Loucy (cell line): Measurements from ENCODE around the gene GPI.

ENCODE experiments used
- H2AFZ ChIP-seq: fragments of 200-600 bp; sonication (generic); 2 replicates; pipeline ENCODE4 v1.6.0; 2016; ENCODE audit warnings: antibody characterized with exemption, mild to moderate bottlenecking, low read length, moderate library complexity
- H3F3A ChIP-seq: fragments of 200-600 bp; 2 replicates; pipeline ENCODE4 v1.6.0; 2016; ENCODE audit warnings: antibody characterized with exemption, low read depth, mild to moderate bottlenecking
- H3K27me3 ChIP-seq: fragments of 200-600 bp; sonication (generic); 2 replicates; pipeline ENCODE4 v1.6.1; 2014; ENCODE audit warnings: low read length, mild to moderate bottlenecking; ENCODE audit not compliant: insufficient read depth, poor library complexity, severe bottlenecking
- H3K36me3 ChIP-seq: fragments of 200-600 bp; sonication (generic); 2 replicates; pipeline ENCODE4 v1.6.1; 2016; ENCODE audit warnings: low read length; ENCODE audit not compliant: insufficient read depth
- H3K4me1 ChIP-seq: fragments of 200-600 bp; sonication (generic); 2 replicates; pipeline ENCODE4 v1.5.1; 2014; ENCODE audit warnings: low read length, mild to moderate bottlenecking; ENCODE audit not compliant: insufficient read depth, poor library complexity, severe bottlenecking
- H3K4me2 ChIP-seq: fragments of 200-600 bp; sonication (generic); 2 replicates; pipeline ENCODE4 v1.6.0; 2014; ENCODE audit warnings: antibody characterized with exemption, low read length, low read depth, mild to moderate bottlenecking; ENCODE audit not compliant: poor library complexity, severe bottlenecking
- H3K4me3 ChIP-seq: fragments of 200-600 bp; sonication (generic); 2 replicates; pipeline ENCODE4 v1.5.1; 2014; ENCODE audit warnings: low read length, mild to moderate bottlenecking, mixed read lengths; ENCODE audit not compliant: poor library complexity, severe bottlenecking
- H3K79me2 ChIP-seq: fragments of 200-600 bp; sonication (generic); 2 replicates; pipeline ENCODE4 v1.6.1; 2014; ENCODE audit warnings: low read length; ENCODE audit not compliant: insufficient read depth
- H3K9ac ChIP-seq: fragments of 200-600 bp; sonication (generic); 2 replicates; pipeline ENCODE4 v1.6.0; 2014; ENCODE audit warnings: mild to moderate bottlenecking, low read depth, low read length, moderate library complexity; ENCODE audit not compliant: poor library complexity, severe bottlenecking
- H3K9me2 ChIP-seq: fragments of 200-600 bp; sonication (generic); replicated peaks from 2 replicates; pipeline ENCODE4 v1.6.1; 2016; ENCODE audit warnings: low read depth, low read length, mixed read lengths
- H3K9me3 ChIP-seq: fragments of 200-600 bp; sonication (generic); 2 replicates; pipeline ENCODE4 v1.6.1; 2014; ENCODE audit warnings: mild to moderate bottlenecking, antibody characterized with exemption, low read length, low read depth; ENCODE audit not compliant: insufficient read depth
- H4K20me1 ChIP-seq: fragments of 200-600 bp; sonication (generic); 2 replicates; pipeline ENCODE4 v1.6.0; 2014; ENCODE audit warnings: antibody characterized with exemption, low read length, mild to moderate bottlenecking; ENCODE audit not compliant: insufficient read depth, poor library complexity, severe bottlenecking
- EZH2phosphoT487 ChIP-seq: fragments of 200-600 bp; IDR thresholded peaks from 2 replicates; pipeline ENCODE4 v1.6.1; 2018; ENCODE audit warnings: antibody characterized with exemption, mild to moderate bottlenecking, moderate library complexity, borderline replicate concordance
- TF ChIP-seq, protein P1 (sequence below): fragments of 200-600 bp; sonication (generic); conservative IDR thresholded peaks from 2 replicates; pipeline ENCODE4 v1.5.1; 2014; ENCODE audit warnings: mild to moderate bottlenecking, antibody characterized with exemption, low read length

The GPI gene

DNA sequence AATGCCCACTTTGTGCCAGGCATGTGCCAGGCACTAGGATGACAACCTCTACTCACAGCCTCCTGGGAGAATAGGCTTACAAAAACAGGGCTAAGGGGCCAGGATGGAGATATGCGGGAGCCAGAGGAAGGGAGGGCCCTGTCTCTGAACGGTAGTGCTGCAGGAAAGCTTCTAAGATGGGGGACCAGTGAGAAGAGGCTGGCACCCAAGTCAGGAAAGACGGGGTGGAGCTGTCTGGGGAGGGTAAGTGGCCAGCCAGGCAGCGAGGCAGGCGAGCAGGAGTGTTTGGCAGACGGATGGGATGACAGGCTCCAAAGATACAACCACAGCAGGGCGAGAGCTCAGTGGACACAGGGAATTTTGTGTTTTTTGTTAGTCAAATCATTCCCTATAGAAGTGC is 44.7 kb upstream of the GPI start:
- H3K9me2 ChIP-seq: no peaks in the 10 kb centered on the region
- H3K9me3 ChIP-seq: no peaks in the 10 kb centered on the region
- H3F3A ChIP-seq: no peaks in the 10 kb centered on the region
- no peak for TF ChIP-seq EZH2phosphoT487
- TF ChIP-seq, protein P1, sequence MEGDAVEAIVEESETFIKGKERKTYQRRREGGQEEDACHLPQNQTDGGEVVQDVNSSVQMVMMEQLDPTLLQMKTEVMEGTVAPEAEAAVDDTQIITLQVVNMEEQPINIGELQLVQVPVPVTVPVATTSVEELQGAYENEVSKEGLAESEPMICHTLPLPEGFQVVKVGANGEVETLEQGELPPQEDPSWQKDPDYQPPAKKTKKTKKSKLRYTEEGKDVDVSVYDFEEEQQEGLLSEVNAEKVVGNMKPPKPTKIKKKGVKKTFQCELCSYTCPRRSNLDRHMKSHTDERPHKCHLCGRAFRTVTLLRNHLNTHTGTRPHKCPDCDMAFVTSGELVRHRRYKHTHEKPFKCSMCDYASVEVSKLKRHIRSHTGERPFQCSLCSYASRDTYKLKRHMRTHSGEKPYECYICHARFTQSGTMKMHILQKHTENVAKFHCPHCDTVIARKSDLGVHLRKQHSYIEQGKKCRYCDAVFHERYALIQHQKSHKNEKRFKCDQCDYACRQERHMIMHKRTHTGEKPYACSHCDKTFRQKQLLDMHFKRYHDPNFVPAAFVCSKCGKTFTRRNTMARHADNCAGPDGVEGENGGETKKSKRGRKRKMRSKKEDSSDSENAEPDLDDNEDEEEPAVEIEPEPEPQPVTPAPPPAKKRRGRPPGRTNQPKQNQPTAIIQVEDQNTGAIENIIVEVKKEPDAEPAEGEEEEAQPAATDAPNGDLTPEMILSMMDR: no peak
- no peak overlapping the region for H3K9ac ChIP-seq
- H4K20me1 ChIP-seq: no peaks in the 10 kb centered on the region
- H2AFZ ChIP-seq: no peak overlapping the region
- no peak overlapping the region for H3K4me3 ChIP-seq
- no peaks in the 10 kb centered on the region for H3K27me3 ChIP-seq
- H3K36me3 ChIP-seq: no peaks in the 10 kb centered on the region
- H3K4me1 ChIP-seq: peaks cover 10% of the 10 kb centered on the region
- no peaks in the 10 kb centered on the region for H3K79me2 ChIP-seq
- H3K4me2 ChIP-seq: no peak overlapping the region

DNA sequence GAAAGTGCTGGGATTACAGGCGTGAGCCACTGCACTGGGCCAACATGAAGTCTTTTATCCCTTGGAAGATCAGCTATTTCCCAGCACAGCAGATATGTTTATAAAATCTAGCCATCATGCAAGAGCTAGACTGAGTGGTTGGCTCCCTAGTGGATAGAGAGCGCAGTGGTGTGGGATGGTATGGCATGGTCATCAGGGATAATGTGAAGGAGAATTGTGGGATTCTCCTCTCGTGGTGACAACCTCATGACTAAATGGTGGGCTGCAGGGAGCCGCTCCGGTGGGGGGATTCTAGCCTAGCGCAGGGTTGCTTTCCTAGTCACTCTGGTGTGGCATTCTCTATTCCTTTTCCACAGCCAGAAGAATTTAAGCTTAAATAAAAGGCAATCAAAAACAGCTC is 43.3 kb upstream of the GPI start:
- no peak for TF ChIP-seq EZH2phosphoT487
- TF ChIP-seq, protein P1: no peak
- H3K4me3 ChIP-seq: no peak overlapping the region
- no peak overlapping the region for H2AFZ ChIP-seq
- no peak overlapping the region for H3K9ac ChIP-seq
- H3K9me3 ChIP-seq: no peaks in the 10 kb centered on the region
- no peaks in the 10 kb centered on the region for H3K79me2 ChIP-seq
- H3K36me3 ChIP-seq: no peaks in the 10 kb centered on the region
- H3K4me2 ChIP-seq: no peak overlapping the region
- H3F3A ChIP-seq: no peaks in the 10 kb centered on the region
- peaks cover 10% of the 10 kb centered on the region for H3K4me1 ChIP-seq
- H3K9me2 ChIP-seq: no peaks in the 10 kb centered on the region
- H4K20me1 ChIP-seq: no peaks in the 10 kb centered on the region
- H3K27me3 ChIP-seq: no peaks in the 10 kb centered on the region

DNA sequence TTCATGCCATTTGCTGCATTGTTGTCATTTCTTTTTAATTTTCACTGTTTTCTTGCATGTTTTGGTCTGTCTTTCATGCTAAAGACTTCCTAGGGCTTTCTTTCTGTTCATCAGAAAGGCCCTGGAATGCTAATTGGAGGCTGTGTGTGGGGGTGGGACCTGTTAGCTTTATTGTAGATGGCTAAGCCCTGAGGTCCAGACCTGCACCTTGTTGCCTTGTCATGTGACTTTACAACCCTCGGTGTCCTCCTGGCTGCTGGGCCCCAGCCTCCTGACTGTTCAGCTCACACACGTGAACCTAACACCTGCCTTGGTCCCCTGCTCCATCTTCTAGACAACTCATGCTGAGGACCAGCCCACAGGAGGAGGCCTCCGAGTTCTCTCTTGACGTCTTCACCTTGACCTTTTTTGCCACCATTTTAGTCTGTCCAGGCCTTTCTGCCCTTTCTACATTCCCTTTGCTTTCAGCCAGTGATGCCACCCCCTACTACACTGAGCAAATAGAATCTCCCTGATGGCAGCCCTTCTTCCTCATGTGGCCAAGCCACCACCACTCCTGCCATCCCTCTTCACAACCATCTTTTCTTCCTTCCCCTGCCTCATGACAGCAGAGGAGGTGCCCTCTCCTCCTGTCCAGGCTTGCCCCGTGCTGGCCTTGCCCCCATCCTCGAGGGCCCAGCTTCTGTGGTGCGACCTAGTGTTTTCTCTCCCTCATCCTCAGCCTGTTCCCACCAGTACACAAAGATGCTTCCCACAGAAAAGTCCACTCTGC is 41.4 kb upstream of the GPI start:
- Histone ChIP-seq H3K9ac (no peak overlapping the region), H3K9me2 (no peaks in the 10 kb centered on the region), H3K4me3 (no peak overlapping the region), H3K9me3 (no peaks in the 10 kb centered on the region), H3K4me2 (no peak overlapping the region), H3F3A (no peaks in the 10 kb centered on the region), H2AFZ (no peak overlapping the region), H3K27me3 (no peaks in the 10 kb centered on the region), H3K4me1 (no peaks in the 10 kb centered on the region), H3K79me2 (no peaks in the 10 kb centered on the region), H4K20me1 (no peaks in the 10 kb centered on the region), H3K36me3 (no peaks in the 10 kb centered on the region; the same call in 1 of the 2 replicates)
- no peak for TF ChIP-seq EZH2phosphoT487
- TF ChIP-seq, protein P1: no peak
